NCI-H1048 (cell line): ENCODE measurements around the gene ARID5A.

Source experiments
- DNase-seq: peaks from one replicate; lab custom pipeline; 2025; lab: John Stamatoyannopoulos, UW

ARID5A gene

GRCh38 chr2:96507957-96508520 is 28.5 kb upstream of the ARID5A start:
- peak; percentile 29 for DNase-seq

- no peak for DNase-seq
These were observed 27.9 kb upstream of the ARID5A start for GRCh38 chr2:96508521-96509113.

- peak; percentile 50 for DNase-seq
These were observed 27.3 kb upstream of the ARID5A start for GRCh38 chr2:96509114-96509846.

DNA sequence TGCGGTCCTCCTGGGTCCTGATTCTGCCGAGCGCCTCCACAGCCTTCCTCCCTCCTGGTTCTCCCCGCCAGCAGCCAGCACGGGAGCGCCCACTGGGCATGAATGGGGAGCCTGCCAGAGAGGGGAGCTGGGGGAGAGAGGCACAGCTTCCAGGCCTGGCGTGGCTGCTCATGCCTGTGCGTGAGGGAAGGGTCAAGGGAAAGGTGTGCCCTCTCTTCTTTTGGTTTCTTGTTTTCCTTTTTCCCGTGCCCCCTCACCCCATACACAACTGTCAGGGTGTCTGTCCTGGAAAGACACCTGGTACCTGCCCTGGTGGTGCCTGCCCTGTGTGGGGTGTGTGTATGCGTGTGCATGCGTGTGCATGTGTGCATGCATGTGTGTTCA is 26.7 kb upstream of the ARID5A start:
- DNase-seq: no peak

DNA sequence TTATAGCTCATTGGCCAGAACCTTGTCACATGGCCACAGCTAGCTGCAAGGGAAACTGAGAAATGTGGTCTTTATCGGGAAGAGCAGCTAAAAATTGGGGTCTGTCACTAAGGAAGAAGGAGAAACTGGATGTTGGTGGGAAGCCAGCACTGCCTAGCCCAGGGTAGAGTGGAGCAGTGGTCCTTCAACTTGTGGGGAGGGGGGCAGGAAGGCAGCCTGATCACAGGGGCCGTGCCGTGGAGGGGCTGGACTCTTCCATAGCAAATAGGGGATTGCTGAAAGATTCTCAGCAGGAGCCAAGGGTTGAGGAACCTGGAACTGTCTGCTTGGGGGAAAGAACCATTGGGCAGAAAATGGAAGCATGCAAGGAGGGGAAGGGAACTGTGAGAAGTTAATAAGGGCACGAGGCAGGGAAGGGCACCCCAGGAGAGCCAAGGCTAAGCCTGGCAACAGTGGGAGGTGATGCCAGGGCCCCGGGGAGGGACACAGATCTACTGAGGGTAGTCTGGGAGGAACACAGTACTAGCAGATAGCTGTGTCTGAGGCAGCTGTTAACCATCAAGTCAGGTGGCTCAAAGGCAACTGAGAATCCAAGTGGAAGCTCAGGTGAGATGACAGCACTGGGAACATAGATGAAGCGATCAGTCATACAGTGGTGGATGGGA is 25.5 kb upstream of the ARID5A start:
- DNase-seq: no peak

DNA sequence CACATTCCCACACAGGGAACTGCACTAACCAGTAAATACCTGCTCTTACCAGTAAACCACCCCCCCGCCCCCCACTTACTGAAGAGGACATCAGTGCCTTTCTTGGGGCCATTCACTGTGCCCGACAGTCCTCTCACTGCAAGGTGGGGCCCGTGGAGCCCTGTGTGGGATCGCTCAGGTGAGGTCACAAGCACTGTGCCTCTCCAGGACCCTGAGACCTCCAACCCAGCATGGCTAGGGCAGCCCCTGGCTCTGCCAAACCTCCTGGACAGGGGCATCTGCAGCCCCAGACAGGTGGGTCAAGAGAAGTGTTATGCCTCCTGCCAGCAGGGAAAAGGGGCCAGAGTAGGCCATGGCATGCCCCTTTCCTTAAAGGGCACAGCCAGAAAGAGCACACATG is 24.7 kb upstream of the ARID5A start:
- DNase-seq: no peak

DNA sequence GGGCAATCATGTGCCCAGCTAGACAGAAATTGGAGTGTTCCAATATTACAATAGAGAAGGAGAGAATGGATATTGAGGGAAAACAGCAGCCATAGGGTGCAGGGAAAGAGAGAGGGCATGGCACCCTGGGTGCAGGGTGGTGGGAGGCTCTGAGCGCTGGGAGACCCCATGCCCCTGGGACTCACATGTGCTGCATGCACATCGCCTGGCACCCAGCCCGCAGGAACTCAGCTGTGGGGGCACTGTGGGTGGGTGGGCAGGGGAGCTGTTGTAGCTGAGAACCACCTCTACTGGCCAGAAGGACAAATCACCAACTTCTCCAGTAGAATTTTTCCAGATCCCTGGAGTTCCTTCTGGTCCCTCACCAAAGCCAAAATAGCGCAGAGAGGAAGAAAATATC is 24.2 kb upstream of the ARID5A start:
- no peak for DNase-seq

DNA sequence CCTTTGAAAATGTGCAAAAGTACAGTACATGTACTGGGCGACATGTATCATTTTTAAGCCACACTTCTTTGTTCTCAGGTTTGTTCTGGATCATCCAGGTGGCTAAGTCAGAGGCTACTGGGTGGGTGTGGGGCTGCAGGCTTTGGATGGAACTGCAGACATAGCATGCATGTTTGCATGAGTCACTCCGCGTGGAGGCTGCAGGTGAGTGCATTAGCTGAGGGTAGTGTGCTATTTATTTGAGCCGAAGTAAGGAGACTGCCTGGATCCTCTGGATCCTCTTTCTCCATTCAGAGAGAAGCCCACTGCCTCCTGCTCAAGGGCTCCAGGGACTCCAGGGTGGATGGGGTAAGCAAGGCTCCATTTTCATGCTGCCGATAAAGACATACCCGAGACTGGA is 22.0 kb upstream of the ARID5A start:
- no peak for DNase-seq

GRCh38 chr2:96517079-96517478 is 19.5 kb upstream of the ARID5A start:
- no peak for DNase-seq

DNA sequence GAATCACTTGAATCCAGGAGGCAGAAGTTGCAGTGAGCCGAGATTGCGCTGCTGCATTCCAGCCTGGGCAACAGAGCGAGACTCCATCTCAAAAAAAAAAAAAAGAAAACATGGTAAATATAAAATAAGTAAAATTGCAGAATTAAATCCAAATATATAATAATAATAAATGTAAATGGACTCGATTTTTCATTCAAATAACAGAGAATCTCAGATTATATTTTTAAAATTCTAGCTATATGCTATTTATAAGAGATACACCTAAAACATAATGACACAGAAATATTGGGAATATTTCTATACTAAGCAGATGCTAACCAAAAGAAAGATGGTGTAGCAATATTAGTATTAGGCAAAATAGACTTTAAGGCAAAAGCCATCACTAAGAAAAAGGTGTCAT is 16.3 kb upstream of the ARID5A start:
- no peak for DNase-seq

DNA sequence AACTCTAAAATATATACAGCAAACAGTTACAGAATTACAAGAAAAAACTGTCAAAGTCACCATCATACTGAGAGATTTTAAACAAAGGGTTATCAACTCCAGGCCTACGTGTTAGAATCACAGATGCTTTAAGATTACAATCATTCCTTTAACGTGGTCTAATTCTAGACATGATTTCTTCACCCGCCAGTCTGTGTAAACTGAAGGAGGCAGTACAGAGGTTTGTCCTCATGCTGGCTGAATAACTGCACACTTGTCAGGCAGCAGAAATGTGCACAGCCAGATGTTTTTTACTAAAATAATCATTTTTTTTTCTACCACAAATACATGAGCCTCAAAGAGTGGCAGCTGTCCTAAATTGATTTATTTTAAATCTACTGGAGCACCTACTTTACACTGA is 15.9 kb upstream of the ARID5A start:
- no peak for DNase-seq

DNA sequence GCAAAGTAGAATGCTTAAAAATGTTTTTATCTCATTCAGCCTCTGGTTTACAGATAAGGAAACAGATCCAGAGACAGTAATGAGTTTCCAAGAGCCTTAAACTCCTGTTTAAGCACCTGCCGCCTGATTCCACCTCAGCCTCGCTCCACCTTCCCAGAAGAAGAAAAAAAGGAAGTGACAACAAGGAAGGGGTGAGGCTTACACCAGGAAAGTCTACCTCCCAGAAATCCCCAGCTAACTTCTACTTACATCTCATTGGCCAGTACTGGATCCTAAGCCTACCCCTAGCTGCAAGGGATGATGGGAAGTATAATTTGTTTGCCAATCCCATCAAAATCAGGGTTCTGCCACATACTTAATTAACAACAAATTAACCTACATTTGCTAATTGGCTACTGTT is 15.3 kb upstream of the ARID5A start:
- no peak for DNase-seq

GRCh38 chr2:96522304-96523203 is 14.0 kb upstream of the ARID5A start:
- DNase-seq: no peak

GRCh38 chr2:96523659-96524481 is 12.7 kb upstream of the ARID5A start:
- DNase-seq: no peak

GRCh38 chr2:96524482-96525210 is 11.9 kb upstream of the ARID5A start:
- DNase-seq: no peak

DNA sequence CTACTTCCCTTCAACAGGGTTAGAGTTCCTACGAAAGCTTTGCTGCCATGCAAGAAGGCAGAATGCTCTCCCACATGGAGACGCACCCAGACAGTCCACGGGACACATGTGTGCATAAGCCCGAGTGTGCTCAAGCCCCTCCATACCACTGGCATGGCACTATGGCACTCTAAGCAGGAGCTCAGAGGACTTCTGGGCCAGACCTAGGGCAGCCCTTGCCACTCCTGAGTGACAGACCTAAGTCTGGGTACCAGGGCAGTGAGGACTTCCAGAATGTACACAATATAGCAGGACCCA is 11.4 kb upstream of the ARID5A start:
- DNase-seq: no peak

- no peak for DNase-seq
These were observed 10.4 kb upstream of the ARID5A start for GRCh38 chr2:96526101-96526591.

DNA sequence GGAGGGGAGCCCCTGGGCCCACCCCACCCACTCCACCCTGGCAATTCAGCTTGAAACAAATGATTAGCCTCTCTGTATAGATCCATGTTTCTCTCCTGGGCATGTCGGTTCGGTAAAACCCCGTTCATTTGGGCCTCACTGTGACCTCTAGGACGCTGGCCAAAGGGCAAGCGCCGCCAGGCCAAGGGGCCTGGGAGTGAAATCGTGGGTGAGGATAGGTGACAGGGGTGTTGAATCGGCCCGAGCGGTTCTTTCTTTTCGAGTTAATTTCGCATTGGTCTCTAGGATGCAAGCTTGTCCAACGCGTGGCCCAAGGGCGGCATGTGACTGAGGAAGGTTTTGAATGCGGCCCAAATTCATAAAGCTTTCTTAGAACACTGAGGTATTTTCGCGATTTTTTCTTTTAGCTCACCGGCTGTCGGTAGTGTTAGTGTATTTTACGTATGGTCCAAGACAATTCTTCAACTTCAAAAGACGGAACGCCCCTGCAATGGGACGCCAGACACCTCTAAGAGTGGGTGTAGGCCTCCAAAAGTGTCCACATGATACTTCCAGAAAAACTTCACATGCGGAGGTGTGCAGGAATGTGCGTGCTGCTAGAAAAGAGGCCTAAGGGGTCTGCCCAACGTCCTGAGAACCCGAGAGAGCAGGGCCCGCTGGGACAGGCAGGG is 9.8 kb upstream of the ARID5A start:
- DNase-seq: no peak

GRCh38 chr2:96527286-96528005 is 9.1 kb upstream of the ARID5A start:
- DNase-seq: no peak
